Measurements from ENCODE around the gene RALGPS1. TPM values are rescaled to one million over a fixed set of nuclear protein-coding genes. Genes with fewer than 3 reads are reported as not detected.

RALGPS1 gene
- polyA plus RNA-seq, 3 donors, result 0.60 to 4.6 (median 1.3) TPM

DNA sequence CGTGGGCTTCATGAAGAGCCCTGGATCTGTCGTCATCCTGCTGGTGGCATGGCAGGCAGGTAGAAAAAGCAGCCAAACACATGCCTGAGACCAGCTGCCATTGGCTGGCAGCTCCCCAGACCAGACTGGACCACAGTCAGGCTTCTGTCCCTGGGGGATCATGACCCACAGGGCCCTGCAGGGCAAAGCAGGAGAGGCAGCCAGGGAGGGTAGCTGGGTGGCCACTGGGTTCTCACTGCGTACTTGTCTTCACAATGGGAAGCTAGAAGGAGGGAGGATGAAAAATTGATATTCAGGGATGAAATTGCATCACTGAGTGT lies 282.2 kb downstream of the RALGPS1 start:
- Histone ChIP-seq H3K9me3 (replicated peaks in 1 of 2; ENCODE audit: control insufficient read depth in 1 of 2, insufficient read depth in 1 of 2, low read length in 2 of 2) (no peaks in the 10 kb centered on the region), H3K79me2 (ENCODE audit: insufficient read depth, low read length) (no peaks in the 10 kb centered on the region), H3K4me3 (replicated peaks in 1 of 3; ENCODE audit: low read depth in 2 of 3, low read length in 3 of 3) (no peak overlapping the region), H3K36me3 (replicated peaks in 1 of 2; ENCODE audit: control insufficient read depth in 1 of 2, insufficient read depth in 2 of 2, low read length in 2 of 2) (no peaks in the 10 kb centered on the region), H3K27ac (ENCODE audit: low read depth in 1 of 2, low read length in 2 of 2) (no peak overlapping the region), H3K4me1 (ENCODE audit: control insufficient read depth in 1 of 2, insufficient read depth in 2 of 2, low read length in 2 of 2) (no peaks in the 10 kb centered on the region), H3K9ac (ENCODE audit: insufficient read depth, low read length, poor library complexity, severe bottlenecking) (no peak overlapping the region), H4K20me1 (ENCODE audit: insufficient read depth, low read length) (no peaks in the 10 kb centered on the region), H3K27me3 (ENCODE audit: control insufficient read depth in 2 of 2, insufficient read depth in 2 of 2, low read length in 2 of 2) (no peaks in the 10 kb centered on the region), H2AFZ (ENCODE audit: insufficient read depth, low read depth, low read length, poor library complexity, severe bottlenecking) (no peak overlapping the region), H3K4me2 (replicated peaks; ENCODE audit: extremely low read depth, low read length, poor library complexity, severe bottlenecking) (no peak overlapping the region)
- H3K27ac Mint-ChIP-seq, result no peak overlapping the region
- no peak for TF ChIP-seq CTCF (IDR thresholded peaks at IDR 0.05)
- no peak for DNase-seq
- H3K36me3 Mint-ChIP-seq, result peaks cover 0 to 3% of the 10 kb centered on the region in 2 donors
- H3K27me3 Mint-ChIP-seq (ENCODE audit: low read depth in 3 of 3), result peaks cover 7 to 10% (median 9%) of the 10 kb centered on the region in 3 donors
- H3K4me3 Mint-ChIP-seq, result no peak overlapping the region
- 60% methylated on average over 3 of the region's 3 CpGs for WGBS (ENCODE audit: insufficient coverage)
- H3K4me1 Mint-ChIP-seq, result no peaks in the 10 kb centered on the region
- intact Hi-C loops (cut with micrococcal nuclease), result no loop called here
- no peaks in the 10 kb centered on the region for H3K9me3 Mint-ChIP-seq

GRCh38 chr9:127197186-127197860 lies 282.7 kb downstream of the RALGPS1 start:
- no peak for DNase-seq
- Histone ChIP-seq H3K4me3 (replicated peaks in 1 of 3; ENCODE audit: low read depth in 2 of 3, low read length in 3 of 3) (no peak overlapping the region), H2AFZ (ENCODE audit: insufficient read depth, low read depth, low read length, poor library complexity, severe bottlenecking) (no peak overlapping the region), H3K27me3 (ENCODE audit: control insufficient read depth in 2 of 2, insufficient read depth in 2 of 2, low read length in 2 of 2) (no peaks in the 10 kb centered on the region), H3K9me3 (replicated peaks in 1 of 2; ENCODE audit: control insufficient read depth in 1 of 2, insufficient read depth in 1 of 2, low read length in 2 of 2) (no peaks in the 10 kb centered on the region), H3K9ac (ENCODE audit: insufficient read depth, low read length, poor library complexity, severe bottlenecking) (no peak overlapping the region), H3K79me2 (ENCODE audit: insufficient read depth, low read length) (no peaks in the 10 kb centered on the region), H3K4me1 (ENCODE audit: control insufficient read depth in 1 of 2, insufficient read depth in 2 of 2, low read length in 2 of 2) (no peaks in the 10 kb centered on the region), H3K4me2 (replicated peaks; ENCODE audit: extremely low read depth, low read length, poor library complexity, severe bottlenecking) (no peak overlapping the region), H4K20me1 (ENCODE audit: insufficient read depth, low read length) (no peaks in the 10 kb centered on the region), H3K27ac (ENCODE audit: low read depth in 1 of 2, low read length in 2 of 2) (no peak overlapping the region), H3K36me3 (replicated peaks in 1 of 2; ENCODE audit: control insufficient read depth in 1 of 2, insufficient read depth in 2 of 2, low read length in 2 of 2) (no peaks in the 10 kb centered on the region)
- intact Hi-C loops (cut with micrococcal nuclease), result no loop called here
- H3K9me3 Mint-ChIP-seq, result no peaks in the 10 kb centered on the region
- no peaks in the 10 kb centered on the region for H3K4me1 Mint-ChIP-seq
- TF ChIP-seq CTCF (IDR thresholded peaks at IDR 0.05), result no peak
- 94% methylated on average over 13 of the region's 13 CpGs for WGBS (ENCODE audit: insufficient coverage)
- H3K36me3 Mint-ChIP-seq, result peaks cover 0 to 3% of the 10 kb centered on the region in 2 donors
- peaks cover 4 to 10% (median 9%) of the 10 kb centered on the region in 3 donors for H3K27me3 Mint-ChIP-seq (ENCODE audit: low read depth in 3 of 3)
- no peak overlapping the region for H3K4me3 Mint-ChIP-seq
- H3K27ac Mint-ChIP-seq, result no peak overlapping the region

All from CD14-positive monocyte (primary cell).